OCI-LY1 (cell line): Measurements from ENCODE around the gene SMIM41.
A peak's percentile ranks its signal among the peaks of the same experiment; 100 is the strongest.

Experiments
- H2AFZ ChIP-seq: fragments of 200-600 bp; sonication (generic), shearing (Covaris generic); 2 replicates; pipeline ENCODE4 v1.6.0; 2014; ENCODE audit warnings: antibody characterized with exemption, mild to moderate bottlenecking, low read length
- H3F3A ChIP-seq: fragments of 200-600 bp; sonication (generic), shearing (Covaris generic); 2 replicates; pipeline ENCODE4 v1.6.0; 2014; ENCODE audit warnings: mild to moderate bottlenecking, antibody characterized with exemption, low read length, moderate library complexity; ENCODE audit not compliant: insufficient read depth
- H3K27ac ChIP-seq: fragments of 200-600 bp; sonication (generic); 2 replicates; pipeline ENCODE4 v1.5.1; 2014; ENCODE audit warnings: low read length, mixed run types, mild to moderate bottlenecking, low read depth; ENCODE audit not compliant: poor library complexity, severe bottlenecking
- H3K27me3 ChIP-seq: fragments of 200-600 bp; sonication (generic); 2 replicates; pipeline ENCODE4 v1.6.0; 2014; ENCODE audit warnings: antibody characterized with exemption, mild to moderate bottlenecking, low read length, moderate library complexity; ENCODE audit not compliant: insufficient read depth
- H3K36me3 ChIP-seq: fragments of 200-600 bp; sonication (generic); 2 replicates; pipeline ENCODE4 v1.6.1; 2014; ENCODE audit warnings: mild to moderate bottlenecking, antibody characterized with exemption, low read length, moderate library complexity, mixed read lengths; ENCODE audit not compliant: insufficient read depth
- H3K4me1 ChIP-seq: fragments of 200-600 bp; sonication (generic); 2 replicates; pipeline ENCODE4 v1.5.1; 2014; ENCODE audit warnings: mild to moderate bottlenecking, low read length, moderate library complexity; ENCODE audit not compliant: insufficient read depth, severe bottlenecking
- H3K4me2 ChIP-seq: fragments of 200-600 bp; sonication (generic), shearing (Covaris generic); 2 replicates; pipeline ENCODE4 v1.6.1; 2014; ENCODE audit warnings: low read length
- H3K4me3 ChIP-seq: fragments of 200-600 bp; sonication (generic); 2 replicates; pipeline ENCODE4 v1.5.1; 2014; ENCODE audit warnings: low read length, low read depth, mild to moderate bottlenecking, mixed read lengths; ENCODE audit not compliant: poor library complexity, severe bottlenecking
- H3K79me2 ChIP-seq: fragments of 200-600 bp; shearing (Covaris generic); 2 replicates; pipeline ENCODE4 v1.6.1; 2016; ENCODE audit warnings: mixed run types, low read length, mixed read lengths; ENCODE audit not compliant: insufficient read depth
- H3K9ac ChIP-seq: fragments of 200-600 bp; sonication (generic), shearing (Covaris generic); 2 replicates; pipeline ENCODE4 v1.6.1; 2014; ENCODE audit warnings: mild to moderate bottlenecking, low read length, mixed read lengths
- H3K9me2 ChIP-seq: fragments of 200-600 bp; sonication (generic), shearing (Covaris generic); 2 replicates; pipeline ENCODE4 v1.6.1; 2014; ENCODE audit warnings: low read depth, mild to moderate bottlenecking, low read length, mixed read lengths
- H3K9me3 ChIP-seq: fragments of 200-600 bp; shearing (Covaris generic); 2 replicates; pipeline ENCODE4 v1.6.1; 2014; ENCODE audit warnings: low read length, mixed read lengths
- H4K20me1 ChIP-seq: fragments of 200-600 bp; sonication (generic), shearing (Covaris generic); 2 replicates; pipeline ENCODE4 v1.6.0; 2016; ENCODE audit warnings: mild to moderate bottlenecking, low read length; ENCODE audit not compliant: insufficient read depth
- CTCF ChIP-seq: fragments of 200-600 bp; sonication (generic), shearing (Covaris generic); IDR thresholded peaks from 2 replicates; pipeline ENCODE4 v1.5.1; 2017; ENCODE audit warnings: mild to moderate bottlenecking, antibody characterized with exemption, low read length, moderate library complexity, mixed read lengths
- EZH2 ChIP-seq: fragments of 200-600 bp; sonication (generic), shearing (Covaris generic); IDR thresholded peaks from 2 replicates; pipeline ENCODE4 v1.8.0; 2017; ENCODE audit warnings: borderline replicate concordance, mixed run types, mild to moderate bottlenecking, antibody characterized with exemption, low read length, moderate library complexity, mixed read lengths

SMIM41 gene

GRCh38 chr12:52156311-52156710 is 76.8 kb downstream of the SMIM41 start:
- no peak for TF ChIP-seq EZH2
- no peak for TF ChIP-seq CTCF
- no peaks in the 10 kb centered on the region for H3F3A ChIP-seq
- H3K9me2 ChIP-seq = no peaks in the 10 kb centered on the region
- H3K27ac ChIP-seq = no peak overlapping the region
- no peak overlapping the region for H3K9ac ChIP-seq
- H3K4me2 ChIP-seq = no peak overlapping the region
- H4K20me1 ChIP-seq = no peaks in the 10 kb centered on the region
- no peaks in the 10 kb centered on the region for H3K4me1 ChIP-seq
- H3K27me3 ChIP-seq = no peaks in the 10 kb centered on the region
- no peaks in the 10 kb centered on the region for H3K9me3 ChIP-seq
- H3K79me2 ChIP-seq = no peaks in the 10 kb centered on the region
- H2AFZ ChIP-seq = no peak overlapping the region
- no peaks in the 10 kb centered on the region for H3K36me3 ChIP-seq
- H3K4me3 ChIP-seq = no peak overlapping the region

- no peaks in the 10 kb centered on the region for H4K20me1 ChIP-seq
- no peaks in the 10 kb centered on the region for H3K9me2 ChIP-seq
- no peak overlapping the region for H3K9ac ChIP-seq
- H3K4me2 ChIP-seq = no peak overlapping the region
- H3K79me2 ChIP-seq = no peaks in the 10 kb centered on the region
- TF ChIP-seq EZH2 (no peak), CTCF (peak; percentile 99)
- H3K36me3 ChIP-seq = no peaks in the 10 kb centered on the region
- no peaks in the 10 kb centered on the region for H3K4me1 ChIP-seq
- H3K9me3 ChIP-seq = no peaks in the 10 kb centered on the region
- H3F3A ChIP-seq = no peaks in the 10 kb centered on the region
- no peak overlapping the region for H3K4me3 ChIP-seq
- no peak overlapping the region for H2AFZ ChIP-seq
- H3K27me3 ChIP-seq = no peaks in the 10 kb centered on the region
- H3K27ac ChIP-seq = no peak overlapping the region
Measured at GRCh38 chr12:52156757-52157565, 77.5 kb downstream of the SMIM41 start.

GRCh38 chr12:52157566-52158150 is 78.2 kb downstream of the SMIM41 start:
- Histone ChIP-seq H3K4me1 (no peaks in the 10 kb centered on the region), H3K27ac (no peak overlapping the region), H4K20me1 (no peaks in the 10 kb centered on the region), H3K9me2 (no peaks in the 10 kb centered on the region), H3K9me3 (no peaks in the 10 kb centered on the region), H3K36me3 (no peaks in the 10 kb centered on the region), H3K9ac (no peak overlapping the region), H2AFZ (no peak overlapping the region), H3K79me2 (no peaks in the 10 kb centered on the region), H3F3A (no peaks in the 10 kb centered on the region), H3K27me3 (no peaks in the 10 kb centered on the region), H3K4me2 (no peak overlapping the region), H3K4me3 (no peak overlapping the region)
- TF ChIP-seq EZH2 = no peak
- TF ChIP-seq CTCF = no peak
